Nephron (organoid): Measurements from ENCODE around the gene UTP20.

Source experiments
- H3K27ac Mint-ChIP-seq, 3 experiments: 2 replicates each; pipeline ENCODE4 v1.8.0; 2020; ENCODE audit warnings: mixed read lengths in 3 of 3, mild to moderate bottlenecking in 2 of 3, moderate library complexity in 1 of 3
- H3K27me3 Mint-ChIP-seq: 2 replicates; pipeline ENCODE4 v1.8.0; 2021; ENCODE audit warnings: low read depth, mild to moderate bottlenecking, moderate library complexity, mixed read lengths
- H3K36me3 Mint-ChIP-seq: 2 replicates; pipeline ENCODE4 v1.8.0; 2020; ENCODE audit warnings: low read depth, mixed read lengths
- H3K4me1 Mint-ChIP-seq: 2 replicates; pipeline ENCODE4 v1.8.0; 2020; ENCODE audit warnings: mixed read lengths
- H3K4me3 Mint-ChIP-seq, 3 experiments: 2 replicates each; pipeline ENCODE4 v1.8.0; 2020; ENCODE audit warnings: mild to moderate bottlenecking in 3 of 3, mixed read lengths in 3 of 3, moderate library complexity in 2 of 3
- H3K9me3 Mint-ChIP-seq: 2 replicates; pipeline ENCODE4 v1.8.0; 2020; ENCODE audit warnings: mixed read lengths
- TF ChIP-seq, protein P1 (sequence below), 3 experiments: fragments of 200-600 bp; sonication (generic); IDR thresholded peaks; one replicate each; pipeline ENCODE4 v1.5.0; 2021; ENCODE audit warnings: antibody characterized with exemption in 3 of 3; ENCODE audit not compliant: unreplicated experiment in 3 of 3

UTP20 gene

DNA sequence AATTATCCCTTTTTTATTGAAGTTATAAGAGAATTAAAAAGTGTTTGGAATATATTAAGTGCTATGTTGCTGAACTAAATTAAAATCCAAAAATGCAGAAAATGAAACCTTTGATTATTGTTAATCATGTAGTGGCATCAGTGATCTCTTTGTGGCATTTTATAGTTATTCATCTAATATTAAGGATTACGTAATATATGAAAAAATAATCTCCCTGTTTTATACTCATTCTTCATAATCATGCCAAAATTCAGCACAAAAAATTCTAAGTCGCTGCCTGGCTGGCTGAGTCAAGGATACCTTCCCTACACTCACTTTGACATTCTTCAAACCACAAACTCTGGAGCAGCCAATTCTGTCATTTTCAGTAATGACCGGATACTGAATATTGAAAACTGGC lies 64.0 kb downstream of the UTP20 start:
- Mint-ChIP-seq H3K36me3 (peaks cover 56% of the 10 kb centered on the region), H3K4me3 (no peak overlapping the region), H3K9me3 (peaks cover 3% of the 10 kb centered on the region), H3K27ac (no peak overlapping the region), H3K4me1 (no peaks in the 10 kb centered on the region), H3K27me3 (no peaks in the 10 kb centered on the region)
- TF ChIP-seq, protein P1, sequence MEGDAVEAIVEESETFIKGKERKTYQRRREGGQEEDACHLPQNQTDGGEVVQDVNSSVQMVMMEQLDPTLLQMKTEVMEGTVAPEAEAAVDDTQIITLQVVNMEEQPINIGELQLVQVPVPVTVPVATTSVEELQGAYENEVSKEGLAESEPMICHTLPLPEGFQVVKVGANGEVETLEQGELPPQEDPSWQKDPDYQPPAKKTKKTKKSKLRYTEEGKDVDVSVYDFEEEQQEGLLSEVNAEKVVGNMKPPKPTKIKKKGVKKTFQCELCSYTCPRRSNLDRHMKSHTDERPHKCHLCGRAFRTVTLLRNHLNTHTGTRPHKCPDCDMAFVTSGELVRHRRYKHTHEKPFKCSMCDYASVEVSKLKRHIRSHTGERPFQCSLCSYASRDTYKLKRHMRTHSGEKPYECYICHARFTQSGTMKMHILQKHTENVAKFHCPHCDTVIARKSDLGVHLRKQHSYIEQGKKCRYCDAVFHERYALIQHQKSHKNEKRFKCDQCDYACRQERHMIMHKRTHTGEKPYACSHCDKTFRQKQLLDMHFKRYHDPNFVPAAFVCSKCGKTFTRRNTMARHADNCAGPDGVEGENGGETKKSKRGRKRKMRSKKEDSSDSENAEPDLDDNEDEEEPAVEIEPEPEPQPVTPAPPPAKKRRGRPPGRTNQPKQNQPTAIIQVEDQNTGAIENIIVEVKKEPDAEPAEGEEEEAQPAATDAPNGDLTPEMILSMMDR (IDR thresholded peaks at IDR 0.05; ENCODE audit: unreplicated experiment in 3 of 3), result no peak

DNA sequence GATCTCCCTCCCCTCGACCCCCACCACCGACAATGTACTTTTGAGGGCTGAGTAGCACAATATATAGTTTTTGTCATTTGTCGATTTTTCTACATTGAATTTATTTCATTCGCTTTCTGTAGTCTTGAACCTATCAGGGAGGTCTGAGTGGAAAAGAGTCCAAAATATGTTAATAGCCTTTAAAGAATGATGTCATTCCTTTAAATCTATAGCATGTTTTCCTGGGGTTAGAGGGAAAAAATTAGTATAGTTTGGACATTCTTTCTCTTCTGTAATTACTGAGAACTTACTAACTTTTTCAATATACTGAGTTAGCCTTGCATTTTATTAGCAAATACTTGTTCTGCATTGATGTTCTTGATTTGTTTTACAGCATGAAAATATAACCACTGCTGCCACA lies 71.8 kb downstream of the UTP20 start:
- peaks cover 64% of the 10 kb centered on the region for H3K36me3 Mint-ChIP-seq
- peaks cover 14% of the 10 kb centered on the region for H3K9me3 Mint-ChIP-seq
- H3K4me3 Mint-ChIP-seq, result no peak overlapping the region
- no peaks in the 10 kb centered on the region for H3K4me1 Mint-ChIP-seq
- no peaks in the 10 kb centered on the region for H3K27me3 Mint-ChIP-seq
- no peak overlapping the region for H3K27ac Mint-ChIP-seq
- TF ChIP-seq, protein P1 (IDR thresholded peaks at IDR 0.05; ENCODE audit: unreplicated experiment in 3 of 3), result no peak

DNA sequence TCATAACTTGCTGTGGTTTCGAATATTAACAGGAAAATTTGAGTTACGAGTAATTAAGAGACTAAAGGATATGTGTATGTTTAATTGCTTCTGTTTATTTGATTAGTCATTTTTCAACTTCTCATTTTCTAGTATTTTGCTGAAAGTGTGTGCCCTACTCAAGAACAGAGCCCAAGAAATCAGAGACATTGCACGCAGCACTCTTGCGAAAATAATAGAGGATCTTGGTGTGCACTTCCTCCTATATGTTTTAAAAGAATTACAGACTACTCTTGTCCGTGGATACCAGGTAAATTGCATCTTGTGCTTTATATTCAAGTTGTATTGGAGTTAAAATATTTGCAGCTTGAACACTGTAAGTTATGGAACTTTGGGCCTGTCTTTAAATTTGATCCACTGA lies 76.9 kb downstream of the UTP20 start:
- no peaks in the 10 kb centered on the region for H3K9me3 Mint-ChIP-seq
- H3K4me1 Mint-ChIP-seq, result no peaks in the 10 kb centered on the region
- TF ChIP-seq, protein P1 (IDR thresholded peaks at IDR 0.05; ENCODE audit: unreplicated experiment in 3 of 3), result no peak
- no peak overlapping the region for H3K27ac Mint-ChIP-seq
- H3K27me3 Mint-ChIP-seq, result no peaks in the 10 kb centered on the region
- H3K36me3 Mint-ChIP-seq, result peaks cover 41% of the 10 kb centered on the region
- H3K4me3 Mint-ChIP-seq, result no peak overlapping the region

DNA sequence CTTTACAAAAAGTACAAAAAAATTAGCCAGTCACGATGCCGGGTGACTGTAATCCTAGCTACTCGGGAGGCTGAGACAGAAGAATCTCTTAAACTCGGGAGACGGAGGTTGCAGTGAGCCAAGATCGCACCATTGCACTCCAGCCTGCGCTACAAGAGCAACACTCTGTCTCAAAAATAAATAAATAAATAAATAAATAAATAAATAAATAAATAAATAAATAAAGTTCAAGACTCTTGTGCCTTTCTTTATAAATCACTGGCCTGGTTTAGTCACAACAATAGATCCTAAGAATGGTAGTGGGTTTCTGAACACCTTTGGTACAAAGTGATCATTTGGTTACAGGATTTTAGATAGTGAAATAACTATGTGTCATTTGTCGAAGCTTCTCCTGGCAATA lies 81.5 kb downstream of the UTP20 start:
- Mint-ChIP-seq H3K4me1 (no peaks in the 10 kb centered on the region), H3K27ac (no peak overlapping the region), H3K9me3 (no peaks in the 10 kb centered on the region), H3K36me3 (peaks cover 52% of the 10 kb centered on the region), H3K4me3 (no peak overlapping the region), H3K27me3 (no peaks in the 10 kb centered on the region)
- TF ChIP-seq, protein P1 (IDR thresholded peaks at IDR 0.05; ENCODE audit: unreplicated experiment in 3 of 3), result no peak

DNA sequence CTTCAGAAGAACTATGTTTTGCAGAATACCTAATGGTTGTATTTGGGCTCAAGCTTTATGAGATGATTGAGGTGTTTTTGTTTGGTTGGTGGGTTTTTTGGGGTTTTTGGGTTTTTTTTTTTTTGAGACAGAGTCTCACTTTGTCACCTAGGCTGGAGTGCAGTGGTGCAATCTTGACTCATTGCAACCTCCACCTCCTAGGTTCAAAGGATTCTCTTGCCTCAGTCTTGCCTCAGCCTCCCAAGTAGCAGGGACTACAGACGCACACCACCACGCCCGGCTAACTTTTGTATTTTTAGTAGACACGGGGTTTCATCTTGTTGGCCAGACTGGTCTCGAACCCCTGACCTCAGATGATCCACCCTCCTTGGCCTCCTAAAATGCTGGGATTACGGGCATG lies 88.1 kb downstream of the UTP20 start:
- Mint-ChIP-seq H3K27me3 (no peaks in the 10 kb centered on the region), H3K9me3 (no peaks in the 10 kb centered on the region), H3K4me3 (no peak overlapping the region), H3K27ac (no peak overlapping the region), H3K4me1 (no peaks in the 10 kb centered on the region), H3K36me3 (peaks cover 66% of the 10 kb centered on the region)
- TF ChIP-seq, protein P1 (IDR thresholded peaks at IDR 0.05; ENCODE audit: unreplicated experiment in 3 of 3), result no peak

DNA sequence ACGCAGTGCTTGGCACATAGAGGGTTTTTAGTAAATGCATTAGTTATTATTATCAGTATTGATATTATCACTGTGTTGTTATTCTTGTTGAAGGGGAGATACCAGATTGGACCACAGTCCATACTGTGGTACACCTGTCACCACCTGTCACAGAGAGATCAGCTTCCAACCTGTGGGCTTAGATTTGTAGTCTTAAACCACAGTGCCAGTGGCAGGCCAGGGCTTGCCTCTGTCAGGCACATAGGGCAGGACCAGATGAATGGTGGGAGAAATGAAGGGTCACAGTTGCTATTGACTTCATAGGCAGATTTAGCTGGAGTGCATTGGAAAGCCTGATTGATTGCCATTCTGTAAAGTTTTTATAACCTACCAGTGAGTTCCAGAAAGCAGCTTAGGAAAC lies 92.5 kb downstream of the UTP20 start:
- Mint-ChIP-seq H3K27ac (no peak overlapping the region), H3K9me3 (no peaks in the 10 kb centered on the region), H3K4me1 (no peaks in the 10 kb centered on the region), H3K4me3 (no peak overlapping the region), H3K27me3 (no peaks in the 10 kb centered on the region), H3K36me3 (peaks cover 64% of the 10 kb centered on the region)
- TF ChIP-seq, protein P1 (IDR thresholded peaks at IDR 0.05; ENCODE audit: unreplicated experiment in 3 of 3), result no peak
